ENCODE data around the gene MRPL36.

- no peak for TF ChIP-seq CTCF (IDR thresholded peaks at IDR 0.05)
- TF ChIP-seq POLR2AphosphoS5 (IDR thresholded peaks at IDR 0.05), result no peak
- TF ChIP-seq POLR2A (IDR thresholded peaks at IDR 0.05), result no peak
- TF ChIP-seq EP300 (IDR thresholded peaks at IDR 0.05), result no peak
Observed at GRCh38 chr5:1755321-1755949, 44.2 kb downstream of the MRPL36 start.
